GM18520 (cell line): ENCODE results near the gene TNXB.
"Not testable (repeated sequence)": the region's sequence is repeated elsewhere in the genome, so short reads cannot be mapped to it uniquely, and the experiment has no call there.

ENCODE experiments used
- ATAC-seq: cut with Tn5 transposase; IDR thresholded peaks from one replicate; pipeline ENCODE4 v1.9.1; 2021; ENCODE audit not compliant: unreplicated experiment

The TNXB gene

DNA sequence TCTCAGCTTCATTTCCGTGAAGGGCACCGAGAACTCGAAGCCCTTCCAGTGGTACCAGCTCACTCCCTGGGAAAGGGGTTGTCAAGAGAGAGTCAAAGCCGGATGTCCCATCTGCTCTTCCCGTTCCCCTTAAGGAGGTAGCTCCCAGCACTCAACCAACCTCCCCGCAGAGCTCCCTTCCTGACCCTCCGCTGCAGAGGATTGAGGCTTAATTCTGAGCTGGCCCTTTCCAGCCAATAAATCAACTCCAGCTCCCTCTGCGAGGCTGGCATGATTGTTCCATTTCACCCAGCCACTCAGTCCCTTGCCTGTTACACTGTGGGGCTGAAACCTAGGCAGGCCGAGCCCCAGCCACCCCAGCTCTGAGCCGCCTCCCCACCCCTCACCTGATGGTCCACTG is 67.8 kb downstream of the TNXB start:
- not testable (repeated sequence) for ATAC-seq

DNA sequence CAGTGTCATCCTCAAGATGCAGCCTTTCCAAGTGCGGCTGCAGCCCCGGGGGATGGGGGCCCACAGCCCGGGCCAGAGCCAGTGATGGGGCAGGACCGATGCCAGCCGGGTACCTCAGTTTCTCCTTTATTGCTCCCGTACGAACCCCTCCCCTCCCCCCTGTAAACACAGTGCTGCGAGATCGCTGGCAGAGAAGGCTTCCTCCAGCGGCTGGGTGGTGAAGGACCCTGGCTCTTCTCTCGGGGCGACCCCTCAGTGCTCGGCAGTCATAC is 68.2 kb downstream of the TNXB start:
- ATAC-seq = not testable (repeated sequence)

- ATAC-seq = not testable (repeated sequence)
Observed at GRCh38 chr6:32040299-32041049, 68.7 kb downstream of the TNXB start.

DNA sequence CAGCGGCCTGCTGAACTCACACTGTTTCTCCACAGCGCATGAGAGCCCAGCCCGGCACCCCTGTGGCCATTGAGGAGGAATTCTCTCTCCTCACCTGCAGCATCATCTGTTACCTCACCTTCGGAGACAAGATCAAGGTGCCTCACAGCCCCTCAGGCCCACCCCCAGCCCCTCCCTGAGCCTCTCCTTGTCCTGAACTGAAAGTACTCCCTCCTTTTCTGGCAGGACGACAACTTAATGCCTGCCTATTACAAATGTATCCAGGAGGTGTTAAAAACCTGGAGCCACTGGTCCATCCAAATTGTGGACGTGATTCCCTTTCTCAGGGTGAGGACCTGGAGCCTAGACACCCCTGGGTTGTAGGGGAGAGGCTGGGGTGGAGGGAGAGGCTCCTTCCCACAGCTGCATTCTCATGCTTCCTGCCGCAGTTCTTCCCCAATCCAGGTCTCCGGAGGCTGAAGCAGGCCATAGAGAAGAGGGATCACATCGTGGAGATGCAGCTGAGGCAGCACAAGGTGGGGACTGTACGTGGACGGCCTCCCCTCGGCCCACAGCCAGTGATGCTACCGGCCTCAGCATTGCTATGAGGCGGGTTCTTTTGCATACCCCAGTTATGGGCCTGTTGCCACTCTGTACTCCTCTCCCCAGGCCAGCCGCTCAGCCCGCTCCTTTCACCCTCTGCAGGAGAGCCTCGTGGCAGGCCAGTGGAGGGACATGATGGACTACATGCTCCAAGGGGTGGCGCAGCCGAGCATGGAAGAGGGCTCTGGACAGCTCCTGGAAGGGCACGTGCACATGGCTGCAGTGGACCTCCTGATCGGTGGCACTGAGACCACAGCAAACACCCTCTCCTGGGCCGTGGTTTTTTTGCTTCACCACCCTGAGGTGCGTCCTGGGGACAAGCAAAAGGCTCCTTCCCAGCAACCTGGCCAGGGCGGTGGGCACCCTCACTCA is 69.5 kb downstream of the TNXB start:
- ATAC-seq = not testable (repeated sequence)

DNA sequence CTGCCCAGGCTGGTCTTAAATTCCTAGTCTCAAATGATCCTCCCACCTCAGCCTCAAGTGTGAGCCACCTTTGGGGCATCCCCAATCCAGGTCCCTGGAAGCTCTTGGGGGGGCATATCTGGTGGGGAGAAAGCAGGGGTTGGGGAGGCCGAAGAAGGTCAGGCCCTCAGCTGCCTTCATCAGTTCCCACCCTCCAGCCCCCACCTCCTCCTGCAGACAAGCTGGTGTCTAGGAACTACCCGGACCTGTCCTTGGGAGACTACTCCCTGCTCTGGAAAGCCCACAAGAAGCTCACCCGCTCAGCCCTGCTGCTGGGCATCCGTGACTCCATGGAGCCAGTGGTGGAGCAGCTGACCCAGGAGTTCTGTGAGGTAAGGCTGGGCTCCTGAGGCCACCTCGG is 70.3 kb downstream of the TNXB start:
- not testable (repeated sequence) for ATAC-seq

DNA sequence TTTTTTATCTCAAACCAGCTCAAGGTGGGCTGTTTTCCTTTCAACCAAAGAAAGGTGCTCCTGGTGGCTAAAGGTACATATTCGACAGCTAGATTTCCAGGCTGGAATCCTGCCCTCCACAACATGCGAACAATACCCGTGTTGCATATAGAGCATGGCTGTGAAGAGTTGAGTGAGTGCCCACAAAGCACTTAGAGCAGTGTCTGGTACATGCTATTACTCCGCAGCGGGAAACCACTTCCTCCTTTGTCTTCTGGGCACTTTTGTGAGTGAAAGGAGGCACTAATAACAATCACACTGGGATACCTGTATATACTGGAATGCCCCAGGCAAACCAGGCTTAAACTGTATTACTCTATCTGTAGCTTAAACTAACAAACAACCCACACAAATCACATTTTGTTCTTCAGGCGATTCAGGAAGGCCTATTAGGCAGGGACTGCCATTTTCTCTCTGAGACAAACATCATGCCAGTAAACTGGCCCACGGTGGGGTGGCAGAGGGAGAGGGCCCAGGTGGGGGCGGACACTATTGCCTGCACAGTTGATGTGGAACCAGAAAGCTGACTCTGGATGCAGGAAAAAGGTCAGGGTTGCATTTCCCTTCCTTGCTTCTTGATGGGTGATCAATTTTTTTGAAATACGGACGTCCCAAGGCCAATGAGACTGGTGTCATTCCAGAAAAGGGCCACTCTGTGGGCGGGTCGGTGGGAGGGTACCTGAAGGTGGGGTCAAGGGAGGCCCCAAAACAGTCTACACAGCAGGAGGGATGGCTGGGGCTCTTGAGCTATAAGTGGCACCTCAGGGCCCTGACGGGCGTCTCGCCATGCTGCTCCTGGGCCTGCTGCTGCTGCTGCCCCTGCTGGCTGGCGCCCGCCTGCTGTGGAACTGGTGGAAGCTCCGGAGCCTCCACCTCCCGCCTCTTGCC is 71.3 kb downstream of the TNXB start, which contains the start of gene CYP21A2:
Gene CYP21A2 (plus strand): TSS at position 818 of the 927 bp plus-strand sequence. CDS start 8 bp downstream, at position 826.
- not testable (repeated sequence) for ATAC-seq

DNA sequence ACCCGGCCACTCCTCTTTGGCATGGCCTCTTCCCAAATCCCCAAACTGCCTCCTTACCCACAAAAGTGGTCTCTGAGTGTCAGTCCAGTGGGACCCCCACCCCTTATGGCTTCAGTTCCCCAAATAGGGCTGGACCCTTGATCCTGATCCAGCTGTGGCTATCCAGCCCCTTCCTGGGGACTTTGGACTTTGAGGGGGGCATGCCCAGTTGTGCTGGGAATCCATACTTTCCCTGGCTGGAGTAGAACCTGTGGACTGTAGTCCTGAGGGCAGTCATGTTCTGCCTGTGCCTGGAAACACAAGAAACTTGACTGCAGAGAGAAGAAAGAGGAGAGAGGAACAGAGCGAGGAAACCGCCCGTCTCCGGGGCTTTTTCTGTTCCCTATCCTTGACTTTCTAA is 72.0 kb downstream of the TNXB start:
- ATAC-seq = not testable (repeated sequence)

GRCh38 chr6:32035283-32036013 is 73.7 kb downstream of the TNXB start:
- ATAC-seq = not testable (repeated sequence)

- not testable (repeated sequence) for ATAC-seq
Observed at GRCh38 chr6:32029553-32029952, 79.6 kb downstream of the TNXB start.

DNA sequence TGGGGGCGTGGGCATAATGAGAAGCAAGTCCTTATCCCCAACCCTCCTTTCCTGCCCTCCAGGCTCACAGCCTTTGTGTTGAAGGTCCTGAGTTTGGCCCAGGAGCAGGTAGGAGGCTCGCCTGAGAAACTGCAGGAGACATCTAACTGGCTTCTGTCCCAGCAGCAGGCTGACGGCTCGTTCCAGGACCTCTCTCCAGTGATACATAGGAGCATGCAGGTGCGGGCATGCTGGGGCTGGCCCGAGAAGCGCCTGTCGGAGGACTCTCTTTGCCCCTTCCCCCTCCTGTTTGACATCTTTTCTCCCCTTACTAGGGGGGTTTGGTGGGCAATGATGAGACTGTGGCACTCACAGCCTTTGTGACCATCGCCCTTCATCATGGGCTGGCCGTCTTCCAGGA is 80.5 kb downstream of the TNXB start:
- ATAC-seq = not testable (repeated sequence)

DNA sequence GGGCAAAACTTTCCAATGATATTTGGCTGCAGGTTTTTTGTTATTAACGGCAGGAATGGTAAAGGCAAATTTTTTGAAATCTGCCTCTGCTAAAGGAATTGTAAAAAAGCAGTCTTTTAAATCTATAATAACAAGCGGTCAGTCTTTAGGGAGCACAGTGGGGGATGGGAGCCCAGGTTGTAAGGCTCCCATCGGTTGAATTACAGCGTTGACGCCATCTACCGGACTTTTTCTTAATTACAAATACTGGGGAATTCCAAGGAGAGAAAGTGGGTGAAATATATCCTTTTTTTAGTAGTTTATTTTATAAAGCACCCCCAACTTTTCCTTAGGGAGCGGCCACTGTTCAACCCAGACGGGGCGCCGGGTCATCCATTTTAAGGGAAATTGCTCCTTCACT is 87.0 kb downstream of the TNXB start:
- ATAC-seq = not testable (repeated sequence)

GRCh38 chr6:32014547-32014946 is 94.6 kb downstream of the TNXB start, which contains the start of gene C4B:
Gene C4B, plus strand, starts transcription at chr6:32014795. Its CDS starts 51 bp downstream, at chr6:32014846.
- ATAC-seq = not testable (repeated sequence)

GRCh38 chr6:32013738-32014137 is 95.4 kb downstream of the TNXB start:
- ATAC-seq = not testable (repeated sequence)

DNA sequence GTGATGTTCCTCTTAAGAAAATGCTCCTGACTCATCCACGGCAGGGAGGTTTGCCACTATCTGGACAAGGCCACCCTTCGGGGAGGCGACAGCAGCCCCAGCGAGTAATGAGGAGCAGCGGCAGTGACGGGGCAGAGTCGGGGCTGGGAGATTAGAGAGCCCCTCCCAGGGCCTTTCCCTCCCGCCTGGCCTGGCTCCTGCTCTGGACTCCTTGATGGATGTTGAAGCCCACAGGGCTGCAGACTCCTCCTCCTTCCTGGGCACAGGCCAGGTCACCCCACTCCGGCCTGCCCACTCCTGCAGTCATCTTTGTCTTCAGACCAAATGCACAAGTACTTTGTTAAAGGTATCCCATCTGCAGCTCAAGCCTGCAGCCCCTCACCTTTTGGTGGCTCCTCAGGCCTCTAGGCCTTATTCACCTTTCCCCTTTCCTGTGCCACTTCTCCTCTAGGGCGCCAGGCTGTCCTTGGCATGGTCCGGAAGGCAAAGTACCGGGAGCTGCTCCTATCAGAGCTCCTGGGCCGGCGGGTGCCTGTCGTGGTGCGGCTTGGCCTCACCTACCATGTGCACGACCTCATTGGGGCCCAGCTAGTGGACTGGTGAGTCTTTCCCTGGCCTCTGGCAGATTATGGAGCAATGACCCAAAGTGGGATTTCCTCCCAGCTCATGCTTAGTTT is 96.1 kb downstream of the TNXB start:
- ATAC-seq = not testable (repeated sequence)

DNA sequence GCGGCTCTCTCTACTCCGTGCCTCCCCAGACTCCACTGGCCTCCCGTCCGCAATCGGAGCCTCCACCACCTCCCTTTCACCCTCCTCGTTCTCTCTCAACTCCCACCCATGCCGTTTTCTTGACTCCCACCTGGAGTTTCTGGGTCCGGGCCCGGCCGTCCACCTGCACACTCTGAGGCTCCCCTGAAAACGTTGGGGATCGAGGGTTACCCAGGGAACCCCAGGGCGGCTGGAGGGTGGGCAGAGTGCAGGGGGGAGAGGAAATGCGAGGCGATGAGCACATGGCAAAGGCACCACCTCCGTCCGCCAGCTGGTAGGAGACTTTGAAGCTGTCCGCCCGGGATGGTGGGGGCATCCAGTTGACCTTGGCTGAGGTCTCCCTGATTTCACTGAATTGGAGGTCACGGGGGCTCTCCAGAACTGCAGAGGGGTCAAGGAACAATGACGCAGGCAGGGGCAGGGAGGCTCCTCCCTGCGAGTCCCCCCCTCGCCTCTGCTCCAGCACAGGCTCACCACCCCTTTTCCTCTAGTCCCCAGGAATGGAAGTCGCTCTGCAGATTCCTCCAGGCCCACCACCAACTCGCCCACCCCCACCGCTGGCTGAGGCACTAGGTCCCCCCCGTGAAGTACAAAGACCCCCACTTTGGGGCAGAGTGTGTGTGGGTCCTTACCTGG is 98.1 kb downstream of the TNXB start:
- not testable (repeated sequence) for ATAC-seq

- not testable (repeated sequence) for ATAC-seq
Observed at GRCh38 chr6:32009537-32009936, 99.6 kb downstream of the TNXB start.

GRCh38 chr6:32008616-32009015 is 100.5 kb downstream of the TNXB start:
- ATAC-seq = not testable (repeated sequence)

GRCh38 chr6:32008037-32008436 is 101.1 kb downstream of the TNXB start:
- ATAC-seq = not testable (repeated sequence)

GRCh38 chr6:32007086-32007485 is 102.1 kb downstream of the TNXB start:
- not testable (repeated sequence) for ATAC-seq
